A549 treated with AZD9567 at 1 μM for 4 hours (cell line): ENCODE data around the gene ARL4A. TPM values are rescaled to one million over a fixed set of nuclear protein-coding genes. Genes with fewer than 3 reads are reported as not detected.

Experiments used
- total RNA-seq: library from RNA; stranded (reverse); fragments of 200-300 nt; extraction: Qiagen RNA extraction; gene quantifications from 5 replicates; pipeline ENCODE4 v1.2.3, GENCODE V29; 2022; ENCODE audit not compliant: insufficient read depth

The ARL4A gene
- total RNA-seq, result 50.8 to 75.9 TPM (median 55.6 TPM) in 5 replicates

GRCh38 chr7:12686891-12687717, at the start of gene ARL4A:
Gene ARL4A (plus strand): TSS chr7:12687633. CDS start chr7:12688255, 622 bp downstream.

Other genes with a start within 250 kb of the ARL4A start
- gene SCIN, start 116.9 kb upstream of the ARL4A start, total RNA-seq, result 0.24 to 0.33 TPM (median 0.31 TPM) in 4 of 5 replicates, not detected in the other